ENCODE measurements around the gene ARF1.

DNA sequence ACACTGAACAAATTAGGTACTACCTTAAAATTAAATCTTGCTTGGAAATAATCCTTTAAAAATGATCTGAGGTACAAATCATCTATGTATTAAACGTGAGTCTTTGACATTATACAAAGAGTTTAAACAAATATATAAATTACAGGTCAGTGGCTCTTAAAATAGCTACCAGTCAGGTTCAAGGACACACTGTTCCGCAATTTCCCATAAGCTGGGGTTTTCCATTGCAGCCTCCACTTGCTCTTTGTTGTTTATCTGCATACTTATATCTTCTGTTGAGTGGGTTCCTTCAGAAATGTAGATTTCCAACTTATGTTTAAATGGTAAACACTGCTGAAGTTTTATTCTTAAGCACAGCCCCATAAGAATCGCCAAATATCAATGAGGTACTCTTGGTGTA lies 32.3 kb downstream of the ARF1 start:
- TF ChIP-seq, protein P1, sequence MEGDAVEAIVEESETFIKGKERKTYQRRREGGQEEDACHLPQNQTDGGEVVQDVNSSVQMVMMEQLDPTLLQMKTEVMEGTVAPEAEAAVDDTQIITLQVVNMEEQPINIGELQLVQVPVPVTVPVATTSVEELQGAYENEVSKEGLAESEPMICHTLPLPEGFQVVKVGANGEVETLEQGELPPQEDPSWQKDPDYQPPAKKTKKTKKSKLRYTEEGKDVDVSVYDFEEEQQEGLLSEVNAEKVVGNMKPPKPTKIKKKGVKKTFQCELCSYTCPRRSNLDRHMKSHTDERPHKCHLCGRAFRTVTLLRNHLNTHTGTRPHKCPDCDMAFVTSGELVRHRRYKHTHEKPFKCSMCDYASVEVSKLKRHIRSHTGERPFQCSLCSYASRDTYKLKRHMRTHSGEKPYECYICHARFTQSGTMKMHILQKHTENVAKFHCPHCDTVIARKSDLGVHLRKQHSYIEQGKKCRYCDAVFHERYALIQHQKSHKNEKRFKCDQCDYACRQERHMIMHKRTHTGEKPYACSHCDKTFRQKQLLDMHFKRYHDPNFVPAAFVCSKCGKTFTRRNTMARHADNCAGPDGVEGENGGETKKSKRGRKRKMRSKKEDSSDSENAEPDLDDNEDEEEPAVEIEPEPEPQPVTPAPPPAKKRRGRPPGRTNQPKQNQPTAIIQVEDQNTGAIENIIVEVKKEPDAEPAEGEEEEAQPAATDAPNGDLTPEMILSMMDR (IDR thresholded peaks at IDR 0.05; ENCODE audit: poor library complexity), result no peak
- TF ChIP-seq EZH2phosphoT487 (IDR thresholded peaks at IDR 0.05; ENCODE audit: low read depth, severe bottlenecking, unreplicated experiment), result no peak
